Measurements from ENCODE around the gene PPA1. TPM values are rescaled to one million over a fixed set of nuclear protein-coding genes. Genes with fewer than 3 reads are reported as not detected.
"Not testable (repeated sequence)": the region's sequence is repeated elsewhere in the genome, so short reads cannot be mapped to it uniquely, and the experiment has no call there.

PPA1 gene
- total RNA-seq, 1 donor from 2014 or later = 119 TPM

- no peak overlapping the region for H3K27ac Mint-ChIP-seq
- no peaks in the 10 kb centered on the region for H3K27me3 Mint-ChIP-seq
- H3K36me3 Mint-ChIP-seq (ENCODE audit: insufficient read depth) = peaks cover 4% of the 10 kb centered on the region
- H3K4me1 Mint-ChIP-seq (ENCODE audit: low read depth) = peaks cover 18% of the 10 kb centered on the region
- DNase-seq (ENCODE audit: low spot score, unreplicated experiment) = no peak
- H3K4me3 Mint-ChIP-seq (ENCODE audit: low read depth) = no peak overlapping the region
- TF ChIP-seq CTCF (IDR thresholded peaks at IDR 0.05; ENCODE audit: unreplicated experiment) = no peak
- no peaks in the 10 kb centered on the region for H3K9me3 Mint-ChIP-seq (ENCODE audit: low read depth)
These were observed 4.7 kb downstream of the PPA1 start for GRCh38 chr10:70228491-70228890.

GRCh38 chr10:70227548-70228320 lies 5.5 kb downstream of the PPA1 start:
- TF ChIP-seq CTCF (IDR thresholded peaks at IDR 0.05; ENCODE audit: unreplicated experiment) = no peak

GRCh38 chr10:70223728-70224127 lies 9.5 kb downstream of the PPA1 start:
- no peak overlapping the region for H3K27ac Mint-ChIP-seq
- H3K27me3 Mint-ChIP-seq = no peaks in the 10 kb centered on the region
- TF ChIP-seq CTCF (IDR thresholded peaks at IDR 0.05; ENCODE audit: unreplicated experiment) = no peak
- H3K4me3 Mint-ChIP-seq (ENCODE audit: low read depth) = no peak overlapping the region
- H3K9me3 Mint-ChIP-seq (ENCODE audit: low read depth) = no peaks in the 10 kb centered on the region
- H3K4me1 Mint-ChIP-seq (ENCODE audit: low read depth) = peaks cover 20% of the 10 kb centered on the region
- DNase-seq (ENCODE audit: low spot score, unreplicated experiment) = no peak
- peaks cover 10% of the 10 kb centered on the region for H3K36me3 Mint-ChIP-seq (ENCODE audit: insufficient read depth)

More at GRCh38 chr10:70227548-70228320, 5.5 kb downstream of the PPA1 start:
- H3K27ac Mint-ChIP-seq = no peak overlapping the region
- no peaks in the 10 kb centered on the region for H3K27me3 Mint-ChIP-seq
- peaks cover 4% of the 10 kb centered on the region for H3K36me3 Mint-ChIP-seq (ENCODE audit: insufficient read depth)
- H3K9me3 Mint-ChIP-seq (ENCODE audit: low read depth) = no peaks in the 10 kb centered on the region
- H3K4me1 Mint-ChIP-seq (ENCODE audit: low read depth) = peaks cover 20% of the 10 kb centered on the region
- no peak for DNase-seq (ENCODE audit: low spot score, unreplicated experiment)
- no peak overlapping the region for H3K4me3 Mint-ChIP-seq (ENCODE audit: low read depth)

GRCh38 chr10:70222811-70223447 lies 10.3 kb downstream of the PPA1 start:
- H3K4me1 Mint-ChIP-seq (ENCODE audit: low read depth) = peaks cover 20% of the 10 kb centered on the region
- not testable (repeated sequence) for H3K27ac Mint-ChIP-seq; H3K9me3 Mint-ChIP-seq (ENCODE audit: low read depth); DNase-seq (ENCODE audit: low spot score, unreplicated experiment); H3K4me3 Mint-ChIP-seq (ENCODE audit: low read depth); H3K27me3 Mint-ChIP-seq
- peaks cover 13% of the 10 kb centered on the region for H3K36me3 Mint-ChIP-seq (ENCODE audit: insufficient read depth)

- H3K4me3 Mint-ChIP-seq (ENCODE audit: low read depth) = no peak overlapping the region
- H3K27ac Mint-ChIP-seq = no peak overlapping the region
- no peak for DNase-seq (ENCODE audit: low spot score, unreplicated experiment)
- H3K27me3 Mint-ChIP-seq = no peaks in the 10 kb centered on the region
- H3K36me3 Mint-ChIP-seq (ENCODE audit: insufficient read depth) = peaks cover 13% of the 10 kb centered on the region
- H3K9me3 Mint-ChIP-seq (ENCODE audit: low read depth) = no peaks in the 10 kb centered on the region
- no peak for TF ChIP-seq CTCF (IDR thresholded peaks at IDR 0.05; ENCODE audit: unreplicated experiment)
- H3K4me1 Mint-ChIP-seq (ENCODE audit: low read depth) = peaks cover 20% of the 10 kb centered on the region
These were observed 10.9 kb downstream of the PPA1 start for GRCh38 chr10:70222340-70222794.
